HepG2 (cell line): ENCODE data around the gene PSEN1.

Experiments
- ARNTL ChIP-seq: sonication (generic); formaldehyde crosslinking; IDR thresholded peaks from 2 replicates; pipeline ENCODE4 v1.4.0; 2020; ENCODE audit warnings: mild to moderate bottlenecking, missing genetic modification reagents
- POLR2G ChIP-seq: fragments of 200-400 bp; formaldehyde crosslinking; IDR thresholded peaks from 2 replicates; pipeline ENCODE4 v1.6.1; 2018; ENCODE audit warnings: mild to moderate bottlenecking, low read depth, low read length, moderate library complexity
- ZIK1 ChIP-seq: sonication (generic); formaldehyde crosslinking; IDR thresholded peaks from 2 replicates; pipeline ENCODE4 v1.5.0; 2020; ENCODE audit warnings: mild to moderate bottlenecking, low read depth, missing genetic modification reagents, borderline replicate concordance
- ZNF24 ChIP-seq: fragments of 450-650 bp; IDR thresholded peaks from 2 replicates; pipeline ENCODE4 v1.6.1; 2017; ENCODE audit warnings: antibody characterized with exemption, mild to moderate bottlenecking
- ZNF274 ChIP-seq: sonication (generic); formaldehyde crosslinking; IDR thresholded peaks from 2 replicates; pipeline ENCODE4 v1.5.1; 2020; ENCODE audit warnings: mild to moderate bottlenecking, missing genetic modification reagents

GRCh38 chr14:73230051-73230450 lies 93.7 kb downstream of the PSEN1 start:
- no peak for TF ChIP-seq ZIK1 (CRISPR knock-in tag)
- TF ChIP-seq ARNTL (CRISPR knock-in tag) = no peak
- TF ChIP-seq POLR2G = no peak
- TF ChIP-seq ZNF274 (CRISPR knock-in tag) = no peak
- no peak for TF ChIP-seq ZNF24
